H1 (cell line): ENCODE data around the gene CLIP4. TPM values are rescaled to one million over a fixed set of nuclear protein-coding genes. Genes with fewer than 3 reads are reported as not detected.

ENCODE experiments used
- CTCF ChIA-PET: fragments of 300-600 bp; sonication (Branson Sonifier 250); formaldehyde crosslinking; loops from one replicate; lab custom pipeline; 2021; ENCODE audit not compliant: partially characterized antibody; lab: Charles Lee
- POLR2A ChIA-PET: fragments of 300-600 bp; sonication (Branson Sonifier 250); formaldehyde crosslinking; loops from one replicate; lab custom pipeline; 2021; ENCODE audit warnings: inconsistent platforms; ENCODE audit not compliant: partially characterized antibody; lab: Charles Lee
- DNase-seq, 2 experiments: peaks; one replicate each; pipeline versions ENCODE4 v3.0.0 to v3.0.0-alpha.2; 2010 to 2022; ENCODE audit warnings: low spot score in 2 of 2, low read depth in 1 of 2, mixed read lengths in 1 of 2
- FAIRE-seq: peaks from 2 replicates; lab custom pipeline; 2011; peaks lifted over from hg19 to GRCh38; lab: Jason Lieb, UNC
- H2AFZ ChIP-seq: 2 replicates; pipeline ENCODE4 v1.8.1; 2012; ENCODE audit warnings: low read length, inconsistent platforms
- H2AK5ac ChIP-seq: 2 replicates; pipeline ENCODE4 v1.6.1; 2013; ENCODE audit warnings: low read depth, low read length
- H2BK120ac ChIP-seq: replicated peaks from 2 replicates; pipeline ENCODE3; 2013; ENCODE audit warnings: low read depth, low read length, inconsistent platforms
- H2BK12ac ChIP-seq: 2 replicates; pipeline ENCODE4 v1.6.1; 2013; ENCODE audit warnings: low read depth, low read length
- H2BK15ac ChIP-seq: 2 replicates; pipeline ENCODE4 v1.6.1; 2013; ENCODE audit warnings: low read length
- H2BK20ac ChIP-seq: 2 replicates; pipeline ENCODE4 v1.6.1; 2013; ENCODE audit warnings: low read length
- H2BK5ac ChIP-seq: 2 replicates; pipeline ENCODE4 v1.6.1; 2013; ENCODE audit warnings: low read depth, low read length
- H3K14ac ChIP-seq: 2 replicates; pipeline ENCODE4 v1.6.1; 2013; ENCODE audit warnings: inconsistent platforms; ENCODE audit not compliant: insufficient read length
- H3K18ac ChIP-seq: 2 replicates; pipeline ENCODE4 v1.6.1; 2013; ENCODE audit warnings: low read length; ENCODE audit errors: extremely low read depth
- H3K23ac ChIP-seq: 2 replicates; pipeline ENCODE4 v1.6.1; 2013; ENCODE audit warnings: inconsistent platforms; ENCODE audit not compliant: insufficient read length
- H3K23me2 ChIP-seq: 2 replicates; pipeline ENCODE4 v1.6.1; 2013; ENCODE audit warnings: low read depth, low read length
- H3K27ac ChIP-seq: 2 replicates; pipeline ENCODE4 v1.6.1; 2011; ENCODE audit warnings: low read depth, low read length, inconsistent platforms
- H3K27me3 ChIP-seq, 4 experiments: replicated peaks in 1 of 4; 1 replicate in 1 of 4; 2 replicates in 3 of 4; pipeline versions ENCODE4 v1.6.1 to v1.8.1; 2011 to 2013; ENCODE audit warnings: low read length in 3 of 4, mild to moderate bottlenecking in 3 of 4, inconsistent platforms in 2 of 4, mixed read lengths in 2 of 4, moderate library complexity in 1 of 4; ENCODE audit not compliant: control insufficient read depth in 3 of 4, insufficient read depth in 3 of 4; ENCODE audit errors: extremely low read depth in 1 of 4
- H3K36me3 ChIP-seq, 4 experiments: 2 replicates each; pipeline versions ENCODE4 v1.6.1 to v1.8.1; 2011 to 2013; ENCODE audit warnings: mild to moderate bottlenecking in 4 of 4, low read length in 3 of 4, moderate library complexity in 2 of 4, control low read depth in 1 of 4, inconsistent platforms in 1 of 4; ENCODE audit not compliant: insufficient read depth in 4 of 4, control insufficient read depth in 2 of 4
- H3K4ac ChIP-seq: replicated peaks from 2 replicates; pipeline ENCODE3; 2013; ENCODE audit warnings: low read length, low read depth, mixed read lengths, inconsistent platforms; ENCODE audit not compliant: insufficient read length
- H3K4me1 ChIP-seq, 4 experiments: replicated peaks in 1 of 4; 1 replicate in 1 of 4; 2 replicates in 3 of 4; pipeline versions ENCODE4 v1.6.1 to v1.8.1; 2011 to 2013; ENCODE audit warnings: low read length in 3 of 4, inconsistent platforms in 2 of 4, mixed read lengths in 1 of 4; ENCODE audit not compliant: insufficient read depth in 4 of 4, control insufficient read depth in 3 of 4
- H3K4me2 ChIP-seq, 2 experiments: 2 replicates each; pipeline versions ENCODE4 v1.6.1 to v1.8.1; 2011 to 2013; ENCODE audit warnings: low read depth in 2 of 2, low read length in 2 of 2, control low read depth in 1 of 2, inconsistent platforms in 1 of 2, mild to moderate bottlenecking in 1 of 2; ENCODE audit not compliant: insufficient read depth in 1 of 2
- H3K4me3 ChIP-seq, 4 experiments: fragments of 200-600, 300-600 bp in 1 of 4; sonication (generic), shearing (Covaris generic), sonication (Bioruptor Twin) in 1 of 4; 2 replicates each; pipeline versions ENCODE4 v1.5.1 to v1.8.1; 2011 to 2016; ENCODE audit warnings: low read length in 4 of 4, low read depth in 3 of 4, control low read depth in 2 of 4, inconsistent platforms in 2 of 4, mild to moderate bottlenecking in 2 of 4, mixed read lengths in 1 of 4, moderate library complexity in 1 of 4; ENCODE audit not compliant: insufficient read depth in 2 of 4; ENCODE audit errors: extremely low read depth in 1 of 4
- H3K56ac ChIP-seq: replicated peaks from 2 replicates; pipeline ENCODE3; 2013; ENCODE audit warnings: low read depth, mild to moderate bottlenecking, mixed read lengths, low read length, inconsistent platforms; ENCODE audit not compliant: insufficient read length
- H3K79me1 ChIP-seq: 2 replicates; pipeline ENCODE4 v1.6.1; 2013; ENCODE audit warnings: low read depth, low read length, control low read depth
- H3K79me2 ChIP-seq, 2 experiments: 2 replicates each; pipeline versions ENCODE4 v1.6.1 to v1.8.1; 2012 to 2013; ENCODE audit warnings: low read length in 2 of 2, mild to moderate bottlenecking in 2 of 2, inconsistent platforms in 1 of 2; ENCODE audit not compliant: insufficient read depth in 2 of 2, control insufficient read depth in 1 of 2
- H3K9ac ChIP-seq, 4 experiments: replicated peaks in 1 of 4; 1 replicate in 1 of 4; 2 replicates in 3 of 4; pipeline versions ENCODE4 v1.6.1 to v1.8.1; 2011 to 2013; ENCODE audit warnings: low read depth in 3 of 4, low read length in 3 of 4, control low read depth in 2 of 4, mild to moderate bottlenecking in 2 of 4, moderate library complexity in 2 of 4, inconsistent platforms in 1 of 4; ENCODE audit errors: extremely low read depth in 1 of 4
- H3K9me3 ChIP-seq, 2 experiments: 2 replicates each; pipeline versions ENCODE4 v1.6.1 to v1.8.1; 2012 to 2013; ENCODE audit warnings: mild to moderate bottlenecking in 2 of 2, moderate library complexity in 2 of 2, control low read depth in 1 of 2, inconsistent platforms in 1 of 2, low read depth in 1 of 2, low read length in 1 of 2, mixed read lengths in 1 of 2; ENCODE audit not compliant: insufficient read depth in 2 of 2
- H4K20me1 ChIP-seq, 2 experiments: replicated peaks in 1 of 2; 2 replicates each; pipeline versions ENCODE3 to v1.8.1; 2011 to 2013; ENCODE audit warnings: inconsistent platforms in 2 of 2, low read length in 2 of 2, mild to moderate bottlenecking in 1 of 2; ENCODE audit not compliant: insufficient read depth in 2 of 2, control insufficient read depth in 1 of 2
- H4K5ac ChIP-seq: 2 replicates; pipeline ENCODE4 v1.6.1; 2013; ENCODE audit warnings: low read length, low read depth, mixed read lengths, inconsistent platforms; ENCODE audit not compliant: insufficient read length
- H4K8ac ChIP-seq: 2 replicates; pipeline ENCODE4 v1.8.0; 2013; ENCODE audit warnings: mild to moderate bottlenecking, moderate library complexity, low read length, inconsistent platforms; ENCODE audit not compliant: insufficient read depth; ENCODE audit errors: extremely low read depth
- H4K91ac ChIP-seq: replicated peaks from 2 replicates; pipeline ENCODE3; 2013; ENCODE audit warnings: low read length, mixed read lengths, inconsistent platforms; ENCODE audit not compliant: insufficient read length
- ATF3 ChIP-seq: IDR thresholded peaks from 2 replicates; pipeline ENCODE4 v1.6.1; 2011; ENCODE audit warnings: low read depth, mild to moderate bottlenecking, low read length; ENCODE audit not compliant: insufficient read depth
- JUND ChIP-seq: IDR thresholded peaks from 2 replicates; pipeline ENCODE4 v1.6.1; 2011; ENCODE audit warnings: mild to moderate bottlenecking, improper control_type of control experiment, low read length
- POLR2A ChIP-seq, 2 experiments: IDR thresholded peaks; 1 replicate in 1 of 2; 2 replicates in 1 of 2; pipeline ENCODE4 v1.6.1; 2011; ENCODE audit warnings: low read depth in 2 of 2, low read length in 2 of 2, mild to moderate bottlenecking in 2 of 2; ENCODE audit errors: control extremely low read depth in 1 of 2
- SAP30 ChIP-seq: fragments of 300-600 bp; sonication (generic); IDR thresholded peaks from 2 replicates; pipeline ENCODE4 v1.7.1; 2012; ENCODE audit warnings: low read length, moderate library complexity, mild to moderate bottlenecking, inconsistent platforms; ENCODE audit not compliant: insufficient read depth, insufficient replicate concordance
- SIRT6 ChIP-seq: IDR thresholded peaks from one replicate; pipeline ENCODE4 v1.7.1; 2012; ENCODE audit warnings: low read length, inconsistent platforms
- SRF ChIP-seq: IDR thresholded peaks from 2 replicates; pipeline ENCODE4 v1.6.1; 2011; ENCODE audit warnings: mild to moderate bottlenecking, low read depth, low read length, moderate library complexity
- TEAD4 ChIP-seq: IDR thresholded peaks from 2 replicates; pipeline ENCODE4 v1.6.1; 2012; ENCODE audit warnings: low read depth, low read length, inconsistent platforms, mixed read lengths
- USF2 ChIP-seq: IDR thresholded peaks from 2 replicates; pipeline ENCODE4 v1.6.1; 2011; ENCODE audit warnings: low read length, improper control_type of control experiment
- WGBS, 2 experiments: shearing (Covaris generic) in 1 of 2; methylation state at CpG; one replicate each; pipeline versions ENCODE4 v1.1.6 to v1.1.7; 2013 to 2015; ENCODE audit warnings: low lambda C conversion rate in 2 of 2, mixed read lengths in 2 of 2, inconsistent platforms in 1 of 2, low coverage in 1 of 2, missing lambda C conversion rate in 1 of 2; ENCODE audit not compliant: insufficient replicate concordance in 2 of 2, insufficient coverage in 1 of 2, insufficient read length in 1 of 2; ENCODE audit errors: extremely low coverage in 1 of 2, missing lambda C conversion rate in 1 of 2; 5-methylcytosine and 5-hydroxymethylcytosine counted together
- polyA plus RNA-seq, 7 experiments: library from polyadenylated mRNA; depleted of rRNA in 3 of 7; stranded (reverse) in 5 of 7; unstranded in 2 of 7; fragments of >200 nt in 5 of 7; fragments of 200-250 nt in 2 of 7; gene quantifications; 1 replicate in 5 of 7; 2 replicates in 1 of 7; 4 replicates in 1 of 7; pipeline versions ENCODE4 v1.2.1 to v1.2.3, GENCODE V29; 2011 to 2013; ENCODE audit warnings: missing spikeins in 2 of 7, mixed read lengths in 2 of 7
- total RNA-seq: library from RNA; stranded (reverse); fragmentation: NEBNext Ultra II Directional; extraction: Animal tissue kit (Norgen Biotek cat#: 25700); gene quantifications from 2 replicates; pipeline ENCODE4 v1.2.1, GENCODE V29; 2021

Gene CLIP4
- total and polyA plus RNA-seq, 2 of the 8 experiments (the other 6 are each of a cell fraction or from before 2014, with no cell fraction given), result 0.08 to 0.09 TPM

- Histone ChIP-seq H3K79me1 (no peaks in the 10 kb centered on the region), H3K18ac (no peak overlapping the region), H3K36me3 (no peaks in the 10 kb centered on the region), H3K4me2 (no peak overlapping the region), H2BK120ac (no peak overlapping the region), H3K9ac (no peak overlapping the region), H3K14ac (no peak overlapping the region), H3K4me3 (no peak overlapping the region), H3K4me1 (no peaks in the 10 kb centered on the region), H3K23ac (no peak overlapping the region), H2BK12ac (no peak overlapping the region), H2AK5ac (no peak overlapping the region), H3K4ac (no peak overlapping the region), H3K79me2 (no peaks in the 10 kb centered on the region), H2AFZ (no peak overlapping the region), H3K56ac (no peak overlapping the region), H2BK15ac (no peak overlapping the region), H2BK5ac (no peak overlapping the region), H4K91ac (no peak overlapping the region), H2BK20ac (no peak overlapping the region), H4K20me1 (no peaks in the 10 kb centered on the region), H3K27me3 (no peaks in the 10 kb centered on the region), H4K5ac (no peak overlapping the region), H3K23me2 (no peaks in the 10 kb centered on the region), H4K8ac (no peak overlapping the region), H3K27ac (no peak overlapping the region), H3K9me3 (no peaks in the 10 kb centered on the region)
- FAIRE-seq (no peak), DNase-seq (peak in 1 of 2 experiments; percentile 4)
- WGBS, 2 experiments, result 89% methylated on average over 4 of the region's 4 CpGs; no CpG with 5 or more reads in 1 of the 2 experiments
- TF ChIP-seq POLR2A (IDR thresholded peaks at IDR 0.05; ENCODE audit: control extremely low read depth in 1 of 2, low read depth in 2 of 2, low read length in 2 of 2) (no peak), SIRT6 (no peak), JUND (no peak), TEAD4 (no peak), ATF3 (no peak), SAP30 (no peak), SRF (no peak), USF2 (no peak)
- ChIA-PET POLR2A (no interaction called here), CTCF (interaction anchor here (1.0 to 1.3 kb wide), 2 partner anchors 95 to 715 kb away, joined by 3 to 4 read pairs; no protein-coding TSS in a partner anchor)
These were observed 41.3 kb upstream of the CLIP4 start for GRCh38 chr2:29073933-29074332.
